ENCODE results near the gene ZNF768.

DNA sequence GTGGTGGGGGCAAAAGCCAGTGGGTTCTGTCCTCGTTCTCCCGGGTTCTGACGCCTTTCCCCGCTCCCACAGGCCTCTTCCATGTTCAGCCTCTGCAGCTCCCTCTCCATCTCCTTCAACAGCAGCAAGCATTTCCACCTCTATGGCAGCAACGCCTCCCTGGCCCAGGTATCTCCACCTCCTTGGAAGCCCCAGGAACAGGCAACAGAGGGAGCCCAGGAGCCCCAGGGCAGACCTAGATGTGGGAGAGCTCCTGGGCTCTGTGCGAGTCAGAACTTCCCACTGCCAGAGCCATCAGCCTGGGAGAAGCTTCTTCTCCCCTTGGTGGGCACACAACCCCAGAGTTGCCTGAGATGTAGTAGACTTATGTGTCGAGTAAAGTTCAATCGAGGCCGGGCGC is 7.8 kb downstream of the ZNF768 start:
- TF ChIP-seq, protein P1, sequence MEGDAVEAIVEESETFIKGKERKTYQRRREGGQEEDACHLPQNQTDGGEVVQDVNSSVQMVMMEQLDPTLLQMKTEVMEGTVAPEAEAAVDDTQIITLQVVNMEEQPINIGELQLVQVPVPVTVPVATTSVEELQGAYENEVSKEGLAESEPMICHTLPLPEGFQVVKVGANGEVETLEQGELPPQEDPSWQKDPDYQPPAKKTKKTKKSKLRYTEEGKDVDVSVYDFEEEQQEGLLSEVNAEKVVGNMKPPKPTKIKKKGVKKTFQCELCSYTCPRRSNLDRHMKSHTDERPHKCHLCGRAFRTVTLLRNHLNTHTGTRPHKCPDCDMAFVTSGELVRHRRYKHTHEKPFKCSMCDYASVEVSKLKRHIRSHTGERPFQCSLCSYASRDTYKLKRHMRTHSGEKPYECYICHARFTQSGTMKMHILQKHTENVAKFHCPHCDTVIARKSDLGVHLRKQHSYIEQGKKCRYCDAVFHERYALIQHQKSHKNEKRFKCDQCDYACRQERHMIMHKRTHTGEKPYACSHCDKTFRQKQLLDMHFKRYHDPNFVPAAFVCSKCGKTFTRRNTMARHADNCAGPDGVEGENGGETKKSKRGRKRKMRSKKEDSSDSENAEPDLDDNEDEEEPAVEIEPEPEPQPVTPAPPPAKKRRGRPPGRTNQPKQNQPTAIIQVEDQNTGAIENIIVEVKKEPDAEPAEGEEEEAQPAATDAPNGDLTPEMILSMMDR (IDR thresholded peaks at IDR 0.05) = no peak
- no peak for TF ChIP-seq POLR2A (IDR thresholded peaks at IDR 0.05)

Data from esophagus squamous epithelium (tissue), 4 donors.